Effector CD8-positive, alpha-beta T cell (primary cell): ENCODE data around the gene COG2.
"Not testable (repeated sequence)": the region's sequence is repeated elsewhere in the genome, so short reads cannot be mapped to it uniquely, and the experiment has no call there.

Source experiments
- DNase-seq: peaks from one replicate; lab custom pipeline; 2025; lab: John Stamatoyannopoulos, UW

COG2 gene

GRCh38 chr1:230627767-230628166, 14.5 kb upstream of the COG2 start:
- no peak for DNase-seq

GRCh38 chr1:230629511-230629910, 12.8 kb upstream of the COG2 start:
- no peak for DNase-seq

- no peak for DNase-seq
Observed at GRCh38 chr1:230631477-230631876, 10.8 kb upstream of the COG2 start.

- DNase-seq, result no peak
Observed at GRCh38 chr1:230632273-230632873, 9.9 kb upstream of the COG2 start.

- no peak for DNase-seq
Observed at GRCh38 chr1:230633469-230633868, 8.8 kb upstream of the COG2 start.

GRCh38 chr1:230634384-230634783, 7.9 kb upstream of the COG2 start:
- DNase-seq, result no peak

GRCh38 chr1:230636575-230637148, 5.6 kb upstream of the COG2 start:
- DNase-seq, result no peak

GRCh38 chr1:230639714-230640209, 2.5 kb upstream of the COG2 start:
- DNase-seq, result no peak

GRCh38 chr1:230641346-230641745, 935 bp upstream of the COG2 start:
- DNase-seq, result no peak

- no peak for DNase-seq
Observed at GRCh38 chr1:230641900-230642262, 400 bp upstream of the COG2 start.

GRCh38 chr1:230643908-230644307, 1.6 kb downstream of the COG2 start:
- no peak for DNase-seq

- no peak for DNase-seq
Observed at GRCh38 chr1:230646710-230647302, 4.5 kb downstream of the COG2 start.

GRCh38 chr1:230647321-230647720, 5.0 kb downstream of the COG2 start:
- no peak for DNase-seq

- DNase-seq, result no peak
Observed at GRCh38 chr1:230648114-230648513, 5.8 kb downstream of the COG2 start.

- no peak for DNase-seq
Observed at GRCh38 chr1:230650300-230650699, 8.0 kb downstream of the COG2 start.

GRCh38 chr1:230651235-230651634, 9.0 kb downstream of the COG2 start:
- no peak for DNase-seq

GRCh38 chr1:230656719-230657118, 14.4 kb downstream of the COG2 start:
- not testable (repeated sequence) for DNase-seq

GRCh38 chr1:230658103-230658502, 15.8 kb downstream of the COG2 start:
- DNase-seq, result not testable (repeated sequence)

- no peak for DNase-seq
Observed at GRCh38 chr1:230658691-230659090, 16.4 kb downstream of the COG2 start.

- no peak for DNase-seq
Observed at GRCh38 chr1:230661976-230662375, 19.7 kb downstream of the COG2 start.

- DNase-seq, result no peak
Observed at GRCh38 chr1:230668227-230668626, 25.9 kb downstream of the COG2 start.

- DNase-seq, result no peak
Observed at GRCh38 chr1:230669543-230669942, 27.3 kb downstream of the COG2 start.

- DNase-seq, result no peak
Observed at GRCh38 chr1:230674581-230674980, 32.3 kb downstream of the COG2 start.

- no peak for DNase-seq
Observed at GRCh38 chr1:230677200-230677599, 34.9 kb downstream of the COG2 start.
